A549 (cell line): ENCODE data around the gene LETM1. TPM values are rescaled to one million over a fixed set of nuclear protein-coding genes. Genes with fewer than 3 reads are reported as not detected.

ENCODE experiments used
- ATAC-seq, 2 experiments: fragments of 200-7000 bp in 1 of 2; fragments of >200 bp in 1 of 2; cut with Nextera tagmentation in 1 of 2; cut with Tn5 transposase in 1 of 2; 3 replicates each; pipeline versions ENCODE4 v1.8.0 to v1.9.1; 2018 to 2020; ENCODE audit warnings: mild to moderate bottlenecking in 1 of 2, moderate library complexity in 1 of 2
- CTCF ChIA-PET: fragments of 300-600 bp; sonication (Branson Sonifier 250); formaldehyde crosslinking; extraction: SDS; loops from one replicate; lab custom pipeline; 2021; ENCODE audit warnings: antibody characterized with exemption, inconsistent platforms; lab: Yijun Ruan, JAX
- POLR2A ChIA-PET: fragments of 350-600 bp; formaldehyde crosslinking; extraction: SDS; loops from one replicate; lab custom pipeline; 2021; ENCODE audit warnings: antibody characterized with exemption, inconsistent platforms; lab: Yijun Ruan, JAX
- DNase-seq, 2 experiments: peaks; one replicate each; pipeline versions ENCODE4 v3.0.0 to v3.0.0-alpha.2; 2011 to 2016; ENCODE audit warnings: low read depth in 1 of 2, low spot score in 1 of 2
- FAIRE-seq: peaks from 2 replicates; lab custom pipeline; 2011; peaks lifted over from hg19 to GRCh38; lab: Jason Lieb, UNC
- H3K27ac ChIP-seq, 2 experiments: fragments of >200 bp; sonication (Bioruptor Twin); formaldehyde crosslinking; 3 replicates each; pipeline ENCODE4 v1.5.1; 2016 to 2017
- H3K4me1 ChIP-seq: fragments of >200 bp; sonication (Bioruptor Twin); formaldehyde crosslinking; 3 replicates; pipeline ENCODE4 v1.6.1; 2016
- H3K4me2 ChIP-seq: fragments of >200 bp; sonication (Bioruptor Twin); formaldehyde crosslinking; 3 replicates; pipeline ENCODE4 v1.6.1; 2016
- H3K4me3 ChIP-seq: fragments of >200 bp; sonication (Bioruptor Twin); formaldehyde crosslinking; 3 replicates; pipeline ENCODE4 v1.5.1; 2016
- H3K9me3 ChIP-seq: fragments of >200 bp; sonication (Bioruptor Twin); formaldehyde crosslinking; 3 replicates; pipeline ENCODE4 v1.6.1; 2016
- BCL3 ChIP-seq: fragments of >200 bp; sonication (Bioruptor Twin); formaldehyde crosslinking; IDR thresholded peaks from 3 replicates; pipeline ENCODE4 v1.6.1; 2016
- CBX2 ChIP-seq: fragments of 200-600 bp; sonication (generic); IDR thresholded peaks from 2 replicates; pipeline ENCODE4 v1.6.1; 2016; ENCODE audit warnings: low read depth, mild to moderate bottlenecking, borderline replicate concordance
- ELK1 ChIP-seq: fragments of 150-350 bp; IDR thresholded peaks from 2 replicates; pipeline ENCODE4 v1.6.1; 2014; ENCODE audit warnings: low read depth, mild to moderate bottlenecking, low read length
- FOSL2 ChIP-seq, 2 experiments: fragments of 450-650 bp in 1 of 2; fragments of >200 bp in 1 of 2; sonication (Bioruptor Twin) in 1 of 2; formaldehyde crosslinking; IDR thresholded peaks; 2 replicates each; pipeline versions ENCODE4 v1.5.0 to v1.6.1; 2016 to 2020; ENCODE audit warnings: mild to moderate bottlenecking in 1 of 2, moderate library complexity in 1 of 2
- HOXB13 ChIP-seq: fragments of 250-450 bp; sonication (Bioruptor Pico); IDR thresholded peaks from 2 replicates; pipeline ENCODE4 v1.5.0; 2020; ENCODE audit warnings: low read depth, mild to moderate bottlenecking, moderate library complexity
- JUN ChIP-seq, 2 experiments: fragments of >200 bp; sonication (Bioruptor Twin); formaldehyde crosslinking; IDR thresholded peaks; 2 replicates in 1 of 2; 3 replicates in 1 of 2; pipeline ENCODE4 v1.6.1; 2016 to 2017
- KDM5A ChIP-seq: fragments of 200-600 bp; sonication (generic); IDR thresholded peaks from 2 replicates; pipeline ENCODE4 v1.6.1; 2016; ENCODE audit warnings: antibody characterized with exemption, mild to moderate bottlenecking
- MAX ChIP-seq: IDR thresholded peaks from 2 replicates; pipeline ENCODE4 v1.6.1; 2012
- NPAS2 ChIP-seq: fragments of 250-450 bp; sonication (Bioruptor Pico); IDR thresholded peaks from 2 replicates; pipeline ENCODE4 v1.8.0; 2022; ENCODE audit warnings: mild to moderate bottlenecking, moderate library complexity, borderline replicate concordance
- REST ChIP-seq: fragments of 200-600 bp; sonication (generic); IDR thresholded peaks from 2 replicates; pipeline ENCODE4 v1.6.1; 2016; ENCODE audit warnings: antibody characterized with exemption, mild to moderate bottlenecking, moderate library complexity
- SMC3 ChIP-seq: fragments of >200 bp; sonication (Bioruptor Twin); formaldehyde crosslinking; IDR thresholded peaks from 3 replicates; pipeline ENCODE4 v1.6.1; 2018; ENCODE audit warnings: inconsistent platforms
- SREBF2 ChIP-seq: fragments of 450-650 bp; IDR thresholded peaks from 2 replicates; pipeline ENCODE4 v1.6.1; 2014; ENCODE audit warnings: mild to moderate bottlenecking, moderate library complexity
- TFCP2L1 ChIP-seq: fragments of 250-450 bp; sonication (Bioruptor Pico); IDR thresholded peaks from 2 replicates; pipeline ENCODE4 v1.5.0; 2021; ENCODE audit warnings: mild to moderate bottlenecking
- ZSCAN20 ChIP-seq: fragments of 250-450 bp; sonication (Bioruptor Pico); IDR thresholded peaks from 2 replicates; pipeline ENCODE4 v1.8.0; 2022; ENCODE audit warnings: mild to moderate bottlenecking, moderate library complexity
- WGBS: methylation state at CpG from one replicate; pipeline ENCODE4 v1.1.6; 2017; ENCODE audit errors: missing lambda C conversion rate; 5-methylcytosine and 5-hydroxymethylcytosine counted together
- polyA plus RNA-seq, 4 experiments: library from polyadenylated mRNA; depleted of rRNA in 3 of 4; stranded (reverse); fragments of >200 nt; fragmentation: RNase III in 1 of 4; extraction: RNeasy Plus Mini Kit Qiagen cat#74134 plus additional on column Dnase treatment in 1 of 4; gene quantifications; 2 replicates in 3 of 4; 3 replicates in 1 of 4; pipeline ENCODE4 v1.2.3, GENCODE V29; 2011 to 2017
- TF ChIP-seq, protein P1 (sequence below): fragments of 250-450 bp; sonication (Bioruptor Pico); IDR thresholded peaks from 2 replicates; pipeline ENCODE4 v1.5.0; 2021; ENCODE audit warnings: mild to moderate bottlenecking, moderate library complexity, borderline replicate concordance

Gene LETM1
- polyA plus RNA-seq, 2 of the 4 experiments (the other 2 are of a cell fraction): 18.6 to 29.6 TPM

DNA sequence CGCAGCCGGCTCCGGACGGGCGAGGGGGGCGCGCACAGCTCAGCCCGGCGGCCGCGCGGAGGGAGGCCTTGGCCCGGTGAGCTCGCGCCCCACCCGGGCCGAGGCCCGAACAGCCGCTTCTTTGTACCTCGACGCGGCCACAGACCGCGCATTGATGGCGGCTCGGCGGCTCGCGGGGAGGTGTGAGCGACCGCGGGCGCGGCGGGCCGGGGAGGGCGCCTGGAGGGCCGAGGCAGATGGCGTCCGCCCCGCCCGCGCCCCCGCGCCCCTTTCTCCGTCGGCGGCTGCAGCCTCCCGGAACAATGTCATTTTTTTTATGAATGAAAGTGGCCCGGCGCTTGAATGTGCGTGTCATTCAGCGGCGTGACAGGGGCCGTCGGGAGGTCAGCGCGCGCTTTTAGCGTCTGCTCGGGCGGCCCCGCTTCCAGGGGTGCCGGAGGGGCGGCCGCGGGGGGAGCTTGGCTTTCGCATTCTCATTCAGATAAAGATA is 61.1 kb downstream of the LETM1 start:
- Histone ChIP-seq H3K27ac (peak overlapping the region; percentile 32 to 91; a peak in 4 of 6 replicates), H3K4me1 (peaks cover 18% of the 10 kb centered on the region), H3K9me3 (no peaks in the 10 kb centered on the region), H3K4me3 (peak overlapping the region; percentile 62), H3K4me2 (peak overlapping the region; percentile 92)
- CTCF ChIA-PET: interaction anchor here (1.0 to 7.8 kb wide), 6 partner anchors 10 to 64 kb away, joined by 3 to 79 read pairs (median 6); no protein-coding TSS in a partner anchor
- TF ChIP-seq CBX2: no peak
- DNase-seq (no peak), ATAC-seq (peak in 1 of 2 experiments; percentile 4; a peak in 1 of 6 replicates), FAIRE-seq (no peak)
- WGBS: 10% methylated on average over 6 of the region's 68 CpGs
- POLR2A ChIA-PET: no interaction called here

DNA sequence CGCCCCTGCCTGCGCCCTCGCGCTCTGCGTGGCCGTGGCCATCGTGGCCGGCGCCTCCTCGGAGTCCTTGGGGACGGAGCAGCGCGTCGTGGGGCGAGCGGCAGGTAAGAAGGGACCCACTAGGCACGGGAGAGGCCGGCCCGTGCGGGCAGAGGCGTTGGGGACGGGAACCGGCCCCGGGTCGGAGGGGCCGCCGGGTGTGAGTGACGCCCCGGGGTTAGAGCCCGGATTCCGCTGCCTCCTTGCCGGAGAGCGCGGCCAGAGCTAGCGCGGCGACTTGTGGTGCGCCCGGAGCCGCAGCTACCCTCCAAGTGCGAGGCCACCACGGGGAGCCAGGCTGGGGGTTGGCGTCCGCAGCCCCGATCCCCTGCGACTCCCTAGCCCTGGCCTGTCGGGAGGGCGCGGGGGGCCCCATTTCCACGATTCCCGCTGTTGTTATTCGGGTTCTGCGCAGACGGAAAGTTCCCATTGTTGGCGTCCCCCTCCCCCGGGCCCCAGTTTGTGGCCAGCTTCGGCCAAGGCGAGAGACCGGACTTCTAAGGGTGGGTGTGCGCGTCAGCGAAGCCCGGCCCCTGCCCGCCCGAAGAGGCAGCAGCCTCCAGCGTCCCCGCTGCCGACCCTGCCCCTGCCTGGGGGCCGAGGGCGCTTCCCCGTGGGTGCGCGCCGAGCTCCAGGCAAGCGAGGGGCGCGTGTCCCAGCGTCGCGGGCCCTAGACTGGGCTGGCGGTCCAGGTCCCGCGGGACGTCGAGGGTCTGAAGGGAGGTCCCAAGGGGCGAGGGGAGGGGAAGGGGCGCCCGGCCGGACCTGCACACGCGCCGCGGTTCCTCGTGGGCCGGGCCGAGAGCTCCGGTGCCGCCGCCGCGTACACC is 61.8 kb downstream of the LETM1 start:
- H3K4me2 ChIP-seq: peak overlapping the region; percentile 92
- WGBS: 0% methylated on average over 12 of the region's 101 CpGs
- H3K27ac ChIP-seq: peak overlapping the region; percentile 66 to 91
- peaks cover 18% of the 10 kb centered on the region for H3K4me1 ChIP-seq
- FAIRE-seq (no peak), ATAC-seq (peak; percentile 15 to 41; a peak in 4 of 6 replicates), DNase-seq (peak in 1 of 2 experiments; percentile 42)
- CTCF ChIA-PET: interaction anchor here (1.0 to 7.8 kb wide), 7 partner anchors 9 to 64 kb away, joined by 3 to 79 read pairs (median 6); no protein-coding TSS in a partner anchor
- no peaks in the 10 kb centered on the region for H3K9me3 ChIP-seq
- peak overlapping the region; percentile 62 for H3K4me3 ChIP-seq
- POLR2A ChIA-PET: interaction anchor here (1.9 kb wide), 1 partner anchor 26 kb away, joined by 5 read pairs; no protein-coding TSS in a partner anchor
- TF ChIP-seq SREBF2 (no peak), MAX (0 out of 2 replicates have a peak, but pooled peaks have one; percentile 20), FOSL2 (IDR thresholded peaks at IDR 0.05) (no peak), FOSL2 (CRISPR knock-in tag; IDR thresholded peaks at IDR 0.05) (no peak), HOXB13 (CRISPR knock-in tag) (no peak)

DNA sequence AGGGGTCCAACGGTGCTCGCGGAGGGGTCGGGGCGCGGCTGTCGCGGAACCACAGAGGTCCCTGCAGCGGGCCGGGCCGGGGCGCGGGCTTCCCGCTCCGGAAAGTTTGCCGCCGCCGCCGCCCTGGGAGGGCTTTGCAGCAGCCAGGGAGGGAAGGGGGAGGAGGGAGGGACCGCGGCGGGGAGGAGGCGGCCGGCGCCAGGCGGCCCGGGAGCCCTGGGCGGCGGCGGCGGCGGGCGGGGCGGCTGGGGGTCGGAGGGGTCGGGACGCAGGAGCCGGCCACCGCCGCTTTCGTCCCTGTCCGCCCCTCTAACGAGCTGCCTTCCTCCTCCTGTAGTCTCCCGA is 62.5 kb downstream of the LETM1 start:
- peak overlapping the region; percentile 66 to 91 for H3K27ac ChIP-seq
- ChIA-PET CTCF (interaction anchor here (1.4 to 7.8 kb wide), 4 partner anchors 16 to 48 kb away, joined by 4 to 79 read pairs (median 16); no protein-coding TSS in a partner anchor), POLR2A (interaction anchor here (1.9 kb wide), 1 partner anchor 26 kb away, joined by 5 read pairs; no protein-coding TSS in a partner anchor)
- WGBS: no CpG with 5 or more reads among the region's 44 CpGs
- TF ChIP-seq ZSCAN20 (CRISPR knock-in tag) (no peak), JUN (IDR thresholded peaks at IDR 0.05) (0 out of 5 replicates have a peak, but pooled peaks of 1 of the 2 experiments have one; percentile 2), FOSL2 (IDR thresholded peaks at IDR 0.05) (no peak), FOSL2 (CRISPR knock-in tag; IDR thresholded peaks at IDR 0.05) (no peak), BCL3 (no peak)
- TF ChIP-seq, protein P1, sequence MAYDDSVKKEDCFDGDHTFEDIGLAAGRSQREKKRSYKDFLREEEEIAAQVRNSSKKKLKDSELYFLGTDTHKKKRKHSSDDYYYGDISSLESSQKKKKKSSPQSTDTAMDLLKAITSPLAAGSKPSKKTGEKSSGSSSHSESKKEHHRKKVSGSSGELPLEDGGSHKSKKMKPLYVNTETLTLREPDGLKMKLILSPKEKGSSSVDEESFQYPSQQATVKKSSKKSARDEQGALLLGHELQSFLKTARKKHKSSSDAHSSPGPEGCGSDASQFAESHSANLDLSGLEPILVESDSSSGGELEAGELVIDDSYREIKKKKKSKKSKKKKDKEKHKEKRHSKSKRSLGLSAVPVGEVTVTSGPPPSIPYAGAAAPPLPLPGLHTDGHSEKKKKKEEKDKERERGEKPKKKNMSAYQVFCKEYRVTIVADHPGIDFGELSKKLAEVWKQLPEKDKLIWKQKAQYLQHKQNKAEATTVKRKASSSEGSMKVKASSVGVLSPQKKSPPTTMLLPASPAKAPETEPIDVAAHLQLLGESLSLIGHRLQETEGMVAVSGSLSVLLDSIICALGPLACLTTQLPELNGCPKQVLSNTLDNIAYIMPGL (CRISPR knock-in tag): no peak
- peak overlapping the region; percentile 92 for H3K4me2 ChIP-seq
- ATAC-seq (peak; percentile 2 to 46; a peak in 4 of 6 replicates), DNase-seq (peak; percentile 25 to 33), FAIRE-seq (no peak)
- no peaks in the 10 kb centered on the region for H3K9me3 ChIP-seq
- H3K4me1 ChIP-seq: peaks cover 18% of the 10 kb centered on the region
- peak overlapping the region; percentile 62 for H3K4me3 ChIP-seq

GRCh38 chr4:1792832-1793495 is 63.0 kb downstream of the LETM1 start, which contains the start of gene FGFR3:
Gene FGFR3, plus strand, starts transcription at chr4:1793293. Its CDS starts 642 bp downstream, at chr4:1793935.
- peak within 1 kb of the TSS; percentile 62 for H3K4me3 ChIP-seq
- peak within 1 kb of the TSS; percentile 92 for H3K4me2 ChIP-seq
- peak in 1 of 2 experiments; percentile 54 for DNase-seq
- peak within 1 kb of the TSS; percentile 66 to 91 for H3K27ac ChIP-seq
- POLR2A ChIA-PET: interaction anchor here (1.9 kb wide), 1 partner anchor 25 kb away, joined by 5 read pairs; no protein-coding TSS in a partner anchor
- WGBS: no CpG with 5 or more reads among the region's 95 CpGs
- peak; percentile 26 to 63 for ATAC-seq
- peaks cover 18% of the 10 kb centered on the region for H3K4me1 ChIP-seq
- CTCF ChIA-PET: interaction anchor here (1.1 to 7.8 kb wide), 4 partner anchors 17 to 63 kb away, joined by 3 to 79 read pairs (median 14); no protein-coding TSS in a partner anchor
- no peaks in the 10 kb centered on the region for H3K9me3 ChIP-seq
- FAIRE-seq: no peak
- TF ChIP-seq SMC3: no peak
- no peak for TF ChIP-seq TFCP2L1
- TF ChIP-seq REST: no peak
- no peak for TF ChIP-seq KDM5A
- TF ChIP-seq JUN (IDR thresholded peaks at IDR 0.05): 0 out of 5 replicates have a peak, but pooled peaks of 1 of the 2 experiments have one; percentile 27
- no peak for TF ChIP-seq NPAS2 (CRISPR knock-in tag)
- TF ChIP-seq ELK1: no peak
- TF ChIP-seq FOSL2 (IDR thresholded peaks at IDR 0.05): no peak
- TF ChIP-seq FOSL2 (CRISPR knock-in tag; IDR thresholded peaks at IDR 0.05): no peak
